Retinal pigment epithelial cell (primary cell): ENCODE data around the gene GABRG3.

Source experiments
- DNase-seq: peaks from one replicate; pipeline ENCODE4 v3.0.0-alpha.2; 2010; ENCODE audit warnings: low read depth
- H3K4me3 ChIP-seq: 2 replicates; pipeline ENCODE4 v1.5.1; 2011; ENCODE audit warnings: mild to moderate bottlenecking, low read length, control low read depth, moderate library complexity
- CTCF ChIP-seq: conservative IDR thresholded peaks from 2 replicates; pipeline ENCODE4 v1.5.1; 2011; ENCODE audit warnings: low read depth, low read length, control low read depth, inconsistent platforms

The GABRG3 gene

DNA sequence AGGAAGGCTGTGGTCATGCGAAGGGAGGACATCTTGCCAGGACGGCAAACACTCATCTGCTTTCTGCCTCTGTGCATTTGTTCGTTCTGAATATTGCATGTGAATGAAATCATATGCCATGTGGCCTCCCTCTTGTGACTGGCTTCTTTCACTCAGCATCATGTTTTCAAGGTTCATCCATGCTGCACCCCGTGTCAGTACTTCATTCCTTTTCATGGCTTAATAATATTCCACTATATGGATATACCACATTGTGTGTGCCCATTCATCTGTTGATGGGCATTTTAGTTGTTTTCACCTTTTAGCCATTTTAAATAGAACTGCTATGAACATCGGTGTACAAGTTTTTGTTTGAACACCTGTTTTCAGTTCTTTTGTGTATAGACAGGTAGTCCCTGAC lies 118.7 kb downstream of the GABRG3 start:
- no peak for DNase-seq
- TF ChIP-seq CTCF = no peak
- no peak overlapping the region for H3K4me3 ChIP-seq

DNA sequence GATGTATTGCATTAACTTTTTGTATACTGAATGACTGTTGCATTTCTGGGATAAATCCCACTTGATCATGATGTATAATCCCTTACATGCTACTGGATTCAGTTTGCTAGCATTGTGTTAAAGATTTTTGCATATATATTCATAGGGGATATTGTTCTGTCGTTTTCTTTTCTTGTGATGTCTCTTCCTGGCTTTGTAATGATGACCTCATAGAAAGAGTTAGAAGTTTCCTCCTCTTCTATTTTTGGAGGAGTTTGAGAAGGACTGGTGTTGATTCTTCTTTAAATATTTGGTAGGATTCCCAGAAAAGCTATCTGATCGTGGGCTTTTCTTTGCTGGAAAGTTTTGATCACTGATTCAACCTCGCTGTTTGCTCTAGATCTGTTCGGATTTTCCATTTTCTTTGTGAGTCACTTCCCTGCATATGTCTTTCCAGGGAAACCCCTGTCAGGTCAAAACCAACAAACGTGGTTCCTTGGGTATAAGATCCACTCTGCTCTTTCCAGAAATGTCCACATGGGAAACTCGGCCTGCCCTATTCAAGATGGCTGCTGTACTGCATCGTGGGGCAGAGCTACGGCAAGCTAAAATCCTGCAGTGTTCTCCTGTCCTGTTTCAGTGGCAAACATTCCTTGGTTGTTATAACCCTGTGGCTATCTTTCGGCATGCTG lies 120.4 kb downstream of the GABRG3 start:
- no peak overlapping the region for H3K4me3 ChIP-seq
- DNase-seq = no peak
- TF ChIP-seq CTCF = no peak

DNA sequence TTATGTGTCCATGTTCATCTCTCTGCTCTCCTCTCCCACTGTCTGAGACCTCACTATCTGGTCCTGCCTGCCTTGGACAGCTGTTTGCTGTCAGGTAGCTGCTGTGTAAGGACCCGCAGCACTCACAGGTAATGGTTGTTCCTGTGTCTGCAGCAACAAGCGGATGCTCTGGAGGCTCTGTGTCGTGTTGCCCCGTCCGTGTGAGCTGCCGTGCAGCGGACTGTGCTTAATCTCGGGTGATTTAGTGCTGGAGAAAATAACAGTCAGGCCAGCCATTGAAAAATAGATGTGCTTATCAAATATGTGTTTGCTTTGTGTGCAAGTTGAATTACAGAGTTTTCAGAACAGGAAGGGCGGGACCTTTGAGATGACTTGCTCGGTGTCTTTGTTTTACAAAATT lies 121.4 kb downstream of the GABRG3 start:
- TF ChIP-seq CTCF = no peak
- DNase-seq = no peak
- H3K4me3 ChIP-seq = no peak overlapping the region

- no peak for TF ChIP-seq CTCF
- no peak for DNase-seq
- H3K4me3 ChIP-seq = no peak overlapping the region
Observed at GRCh38 chr15:27094235-27094634, 123.3 kb downstream of the GABRG3 start.

- no peak overlapping the region for H3K4me3 ChIP-seq
- no peak for TF ChIP-seq CTCF
- no peak for DNase-seq
Observed at GRCh38 chr15:27095886-27096624, 125.1 kb downstream of the GABRG3 start.

- no peak for TF ChIP-seq CTCF
- no peak overlapping the region for H3K4me3 ChIP-seq
- no peak for DNase-seq
Observed at GRCh38 chr15:27097506-27097905, 126.5 kb downstream of the GABRG3 start.

DNA sequence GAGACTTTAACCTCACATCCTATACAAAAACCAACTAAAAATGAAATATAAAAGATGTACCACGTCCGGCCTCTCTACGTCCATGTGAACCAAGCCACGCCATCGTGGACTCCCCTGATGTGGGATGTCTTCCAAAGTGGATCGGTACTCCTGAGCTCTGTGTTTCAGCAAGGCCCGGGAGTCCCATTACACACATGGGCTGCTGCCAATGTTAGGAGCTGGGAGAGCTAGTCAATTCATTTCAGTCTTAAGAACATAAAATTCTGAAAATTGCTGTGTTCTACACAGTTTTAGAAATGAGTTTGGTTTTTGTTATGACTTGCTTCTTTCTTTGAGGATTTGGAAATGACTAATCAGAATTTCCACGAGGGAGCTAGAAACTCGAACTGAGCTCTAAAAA lies 131.0 kb downstream of the GABRG3 start:
- no peak overlapping the region for H3K4me3 ChIP-seq
- no peak for DNase-seq
- no peak for TF ChIP-seq CTCF
